ENCODE measurements around the gene OPCML.

Gene OPCML

DNA sequence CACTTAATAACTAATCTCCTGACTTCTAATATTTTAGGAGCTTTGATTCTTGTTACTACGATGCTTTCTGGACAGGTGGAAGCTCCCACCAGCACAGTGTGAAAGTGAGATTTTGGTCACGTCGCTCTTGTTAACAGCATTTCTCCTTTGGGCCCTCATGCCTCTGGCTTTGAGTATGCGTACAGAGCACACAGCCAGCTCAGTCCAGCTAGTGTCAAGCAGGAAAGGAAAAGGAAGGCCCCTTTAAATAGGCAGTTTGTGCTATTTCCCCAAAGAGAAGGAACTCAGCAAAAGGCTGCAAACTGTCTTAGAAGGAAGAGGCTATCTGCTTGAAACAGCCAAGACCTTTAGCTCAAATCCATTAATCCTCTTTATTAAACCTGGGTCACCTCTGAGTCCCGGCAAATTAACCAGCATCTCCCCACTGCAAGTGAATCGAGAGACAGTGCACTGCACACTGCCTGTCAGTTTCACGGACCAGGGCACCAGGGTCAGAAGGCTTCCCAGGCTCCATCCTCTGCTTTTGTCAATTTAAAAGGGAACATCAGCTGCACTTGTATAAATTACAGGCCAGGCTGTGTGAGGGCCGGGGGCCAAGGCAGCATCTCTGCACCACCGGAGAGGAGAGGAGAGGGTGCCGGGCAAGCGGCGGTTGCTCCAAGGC is 34.7 kb downstream of the OPCML start:
- H2AFZ ChIP-seq (ENCODE audit: low read length) = no peak overlapping the region
- H3K9ac ChIP-seq (ENCODE audit: low read length) = no peak overlapping the region
- no peak overlapping the region for H3K27ac ChIP-seq (ENCODE audit: low read depth, low read length, poor library complexity, severe bottlenecking)
- H3F3A ChIP-seq (ENCODE audit: insufficient read depth, low read length) = no peaks in the 10 kb centered on the region
- no peaks in the 10 kb centered on the region for H3K79me2 ChIP-seq (ENCODE audit: insufficient read depth, low read length)
- no peaks in the 10 kb centered on the region for H3K9me3 ChIP-seq (ENCODE audit: low read length)
- no peak overlapping the region for H3K4me3 ChIP-seq (ENCODE audit: low read depth, low read length, poor library complexity, severe bottlenecking)
- no peaks in the 10 kb centered on the region for H3K9me2 ChIP-seq (ENCODE audit: low read depth, low read length)
- no peaks in the 10 kb centered on the region for H3K4me1 ChIP-seq (ENCODE audit: insufficient read depth, low read length, severe bottlenecking)
- H4K20me1 ChIP-seq (ENCODE audit: insufficient read depth, low read length) = no peaks in the 10 kb centered on the region
- H3K36me3 ChIP-seq (ENCODE audit: insufficient read depth, low read length) = no peaks in the 10 kb centered on the region
- H3K4me2 ChIP-seq (ENCODE audit: low read length) = no peak overlapping the region
- H3K27me3 ChIP-seq (ENCODE audit: insufficient read depth, low read length) = no peaks in the 10 kb centered on the region
- no peak for TF ChIP-seq EZH2 (IDR thresholded peaks at IDR 0.05; ENCODE audit: borderline replicate concordance, low read length)
- TF ChIP-seq, protein P1, sequence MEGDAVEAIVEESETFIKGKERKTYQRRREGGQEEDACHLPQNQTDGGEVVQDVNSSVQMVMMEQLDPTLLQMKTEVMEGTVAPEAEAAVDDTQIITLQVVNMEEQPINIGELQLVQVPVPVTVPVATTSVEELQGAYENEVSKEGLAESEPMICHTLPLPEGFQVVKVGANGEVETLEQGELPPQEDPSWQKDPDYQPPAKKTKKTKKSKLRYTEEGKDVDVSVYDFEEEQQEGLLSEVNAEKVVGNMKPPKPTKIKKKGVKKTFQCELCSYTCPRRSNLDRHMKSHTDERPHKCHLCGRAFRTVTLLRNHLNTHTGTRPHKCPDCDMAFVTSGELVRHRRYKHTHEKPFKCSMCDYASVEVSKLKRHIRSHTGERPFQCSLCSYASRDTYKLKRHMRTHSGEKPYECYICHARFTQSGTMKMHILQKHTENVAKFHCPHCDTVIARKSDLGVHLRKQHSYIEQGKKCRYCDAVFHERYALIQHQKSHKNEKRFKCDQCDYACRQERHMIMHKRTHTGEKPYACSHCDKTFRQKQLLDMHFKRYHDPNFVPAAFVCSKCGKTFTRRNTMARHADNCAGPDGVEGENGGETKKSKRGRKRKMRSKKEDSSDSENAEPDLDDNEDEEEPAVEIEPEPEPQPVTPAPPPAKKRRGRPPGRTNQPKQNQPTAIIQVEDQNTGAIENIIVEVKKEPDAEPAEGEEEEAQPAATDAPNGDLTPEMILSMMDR (IDR thresholded peaks at IDR 0.05; ENCODE audit: low read length) = no peak

DNA sequence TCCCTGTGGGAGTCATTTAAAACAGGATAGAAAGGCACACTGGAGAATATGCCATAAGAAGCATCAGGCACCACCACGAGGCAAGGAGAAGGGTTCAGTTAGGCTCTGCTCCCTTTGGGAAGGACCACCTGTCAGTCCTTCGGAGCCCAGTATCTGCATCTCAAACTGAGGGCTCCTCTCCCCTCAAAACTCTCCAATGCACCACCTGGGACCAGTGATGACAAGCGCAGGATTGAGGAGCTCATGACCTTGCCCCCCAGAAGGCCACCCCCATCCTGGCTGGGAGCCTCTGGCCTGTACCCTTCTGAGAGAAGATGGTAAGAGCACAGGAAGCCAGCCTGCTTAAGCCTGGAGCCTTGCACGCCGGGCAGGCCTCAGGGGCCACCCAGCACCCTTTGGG is 39.4 kb downstream of the OPCML start:
- Histone ChIP-seq H3K9me3 (ENCODE audit: low read length) (no peaks in the 10 kb centered on the region), H4K20me1 (ENCODE audit: insufficient read depth, low read length) (no peaks in the 10 kb centered on the region), H3K4me3 (ENCODE audit: low read depth, low read length, poor library complexity, severe bottlenecking) (no peak overlapping the region), H3K27ac (ENCODE audit: low read depth, low read length, poor library complexity, severe bottlenecking) (no peak overlapping the region), H3K4me2 (ENCODE audit: low read length) (no peak overlapping the region), H3K4me1 (ENCODE audit: insufficient read depth, low read length, severe bottlenecking) (no peaks in the 10 kb centered on the region), H3K79me2 (ENCODE audit: insufficient read depth, low read length) (no peaks in the 10 kb centered on the region), H3F3A (ENCODE audit: insufficient read depth, low read length) (no peaks in the 10 kb centered on the region), H3K36me3 (ENCODE audit: insufficient read depth, low read length) (no peaks in the 10 kb centered on the region), H3K27me3 (ENCODE audit: insufficient read depth, low read length) (no peaks in the 10 kb centered on the region), H3K9me2 (ENCODE audit: low read depth, low read length) (no peaks in the 10 kb centered on the region), H3K9ac (ENCODE audit: low read length) (no peak overlapping the region), H2AFZ (ENCODE audit: low read length) (no peak overlapping the region)
- TF ChIP-seq, protein P1 (IDR thresholded peaks at IDR 0.05; ENCODE audit: low read length) = no peak
- no peak for TF ChIP-seq EZH2 (IDR thresholded peaks at IDR 0.05; ENCODE audit: borderline replicate concordance, low read length)

DNA sequence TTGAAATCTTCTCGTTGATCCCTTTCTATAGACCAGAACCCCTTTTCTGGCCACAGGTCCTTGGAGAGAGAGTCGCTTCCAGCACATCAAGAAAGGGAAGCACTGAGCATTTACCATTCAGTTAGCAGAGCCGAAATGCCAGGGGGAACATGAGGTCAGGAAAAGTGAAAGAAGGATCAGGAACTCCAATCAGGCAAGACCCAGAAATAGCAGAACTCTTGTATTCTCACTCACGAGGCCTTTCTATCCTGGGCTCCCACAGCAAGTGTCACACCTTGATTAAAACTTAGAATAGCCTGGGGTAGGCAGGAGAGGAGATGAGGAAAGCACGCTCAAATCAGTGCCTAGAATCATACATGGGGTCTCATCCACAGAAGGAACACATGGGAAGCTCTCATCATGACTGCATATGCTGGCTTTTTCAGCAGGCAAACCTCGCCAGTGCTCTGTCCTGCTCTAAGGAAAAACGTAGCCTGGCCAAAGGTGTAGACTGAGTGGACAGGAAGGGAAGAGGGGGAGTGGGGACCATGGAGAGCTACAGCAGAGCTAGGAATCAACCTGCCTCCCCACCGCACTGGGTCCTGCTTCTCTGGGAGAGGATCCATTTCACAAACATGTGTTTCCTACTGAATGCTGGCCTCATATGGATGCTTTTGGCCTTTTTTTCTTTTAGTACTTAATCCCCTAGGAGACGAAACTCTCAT is 40.5 kb downstream of the OPCML start:
- no peak overlapping the region for H3K9ac ChIP-seq (ENCODE audit: low read length)
- no peaks in the 10 kb centered on the region for H3K36me3 ChIP-seq (ENCODE audit: insufficient read depth, low read length)
- H4K20me1 ChIP-seq (ENCODE audit: insufficient read depth, low read length) = no peaks in the 10 kb centered on the region
- no peaks in the 10 kb centered on the region for H3K4me1 ChIP-seq (ENCODE audit: insufficient read depth, low read length, severe bottlenecking)
- no peak overlapping the region for H3K27ac ChIP-seq (ENCODE audit: low read depth, low read length, poor library complexity, severe bottlenecking)
- no peaks in the 10 kb centered on the region for H3K79me2 ChIP-seq (ENCODE audit: insufficient read depth, low read length)
- no peak overlapping the region for H2AFZ ChIP-seq (ENCODE audit: low read length)
- no peaks in the 10 kb centered on the region for H3K9me3 ChIP-seq (ENCODE audit: low read length)
- H3K4me2 ChIP-seq (ENCODE audit: low read length) = no peak overlapping the region
- TF ChIP-seq, protein P1 (IDR thresholded peaks at IDR 0.05; ENCODE audit: low read length) = no peak
- no peak for TF ChIP-seq EZH2 (IDR thresholded peaks at IDR 0.05; ENCODE audit: borderline replicate concordance, low read length)
- no peaks in the 10 kb centered on the region for H3F3A ChIP-seq (ENCODE audit: insufficient read depth, low read length)
- H3K27me3 ChIP-seq (ENCODE audit: insufficient read depth, low read length) = no peaks in the 10 kb centered on the region
- H3K9me2 ChIP-seq (ENCODE audit: low read depth, low read length) = no peaks in the 10 kb centered on the region
- no peak overlapping the region for H3K4me3 ChIP-seq (ENCODE audit: low read depth, low read length, poor library complexity, severe bottlenecking)

All from OCI-LY1 (cell line).